ENCODE results near the gene SERPINH1.

SERPINH1 gene

DNA sequence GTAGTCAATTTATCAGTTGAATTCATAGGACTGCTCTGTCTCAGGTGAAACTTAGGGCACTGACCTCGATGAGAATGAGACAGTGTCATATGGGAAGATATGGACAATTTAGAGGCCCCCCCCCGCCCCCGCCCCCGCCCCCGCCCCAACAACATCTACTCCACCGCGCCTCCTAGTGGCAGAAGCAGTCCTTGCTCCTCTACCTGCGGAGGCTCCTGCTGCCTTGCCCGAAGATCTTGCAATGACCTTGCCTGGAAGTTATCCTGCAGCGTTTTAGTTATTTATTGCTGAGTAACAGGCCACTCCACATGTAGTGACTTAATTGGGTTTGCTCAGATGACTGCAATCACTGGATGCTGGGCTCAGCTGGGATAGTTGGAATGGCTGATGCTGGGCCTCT lies 15.2 kb downstream of the SERPINH1 start:
- peaks cover 11% of the 10 kb centered on the region for H3K27me3 ChIP-seq (ENCODE audit: insufficient read depth, poor library complexity, severe bottlenecking)
- no peak overlapping the region for H3K27ac ChIP-seq (replicated peaks)
- no peak overlapping the region for H3K4me3 ChIP-seq (replicated peaks; ENCODE audit: insufficient read depth, low read length)
- no peak for DNase-seq (ENCODE audit: low read depth in 1 of 2, low spot score in 1 of 2)
- TF ChIP-seq, protein P1, sequence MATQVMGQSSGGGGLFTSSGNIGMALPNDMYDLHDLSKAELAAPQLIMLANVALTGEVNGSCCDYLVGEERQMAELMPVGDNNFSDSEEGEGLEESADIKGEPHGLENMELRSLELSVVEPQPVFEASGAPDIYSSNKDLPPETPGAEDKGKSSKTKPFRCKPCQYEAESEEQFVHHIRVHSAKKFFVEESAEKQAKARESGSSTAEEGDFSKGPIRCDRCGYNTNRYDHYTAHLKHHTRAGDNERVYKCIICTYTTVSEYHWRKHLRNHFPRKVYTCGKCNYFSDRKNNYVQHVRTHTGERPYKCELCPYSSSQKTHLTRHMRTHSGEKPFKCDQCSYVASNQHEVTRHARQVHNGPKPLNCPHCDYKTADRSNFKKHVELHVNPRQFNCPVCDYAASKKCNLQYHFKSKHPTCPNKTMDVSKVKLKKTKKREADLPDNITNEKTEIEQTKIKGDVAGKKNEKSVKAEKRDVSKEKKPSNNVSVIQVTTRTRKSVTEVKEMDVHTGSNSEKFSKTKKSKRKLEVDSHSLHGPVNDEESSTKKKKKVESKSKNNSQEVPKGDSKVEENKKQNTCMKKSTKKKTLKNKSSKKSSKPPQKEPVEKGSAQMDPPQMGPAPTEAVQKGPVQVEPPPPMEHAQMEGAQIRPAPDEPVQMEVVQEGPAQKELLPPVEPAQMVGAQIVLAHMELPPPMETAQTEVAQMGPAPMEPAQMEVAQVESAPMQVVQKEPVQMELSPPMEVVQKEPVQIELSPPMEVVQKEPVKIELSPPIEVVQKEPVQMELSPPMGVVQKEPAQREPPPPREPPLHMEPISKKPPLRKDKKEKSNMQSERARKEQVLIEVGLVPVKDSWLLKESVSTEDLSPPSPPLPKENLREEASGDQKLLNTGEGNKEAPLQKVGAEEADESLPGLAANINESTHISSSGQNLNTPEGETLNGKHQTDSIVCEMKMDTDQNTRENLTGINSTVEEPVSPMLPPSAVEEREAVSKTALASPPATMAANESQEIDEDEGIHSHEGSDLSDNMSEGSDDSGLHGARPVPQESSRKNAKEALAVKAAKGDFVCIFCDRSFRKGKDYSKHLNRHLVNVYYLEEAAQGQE (IDR thresholded peaks at IDR 0.05; ENCODE audit: insufficient replicate concordance, low read depth) = no peak
- TF ChIP-seq, protein P2, sequence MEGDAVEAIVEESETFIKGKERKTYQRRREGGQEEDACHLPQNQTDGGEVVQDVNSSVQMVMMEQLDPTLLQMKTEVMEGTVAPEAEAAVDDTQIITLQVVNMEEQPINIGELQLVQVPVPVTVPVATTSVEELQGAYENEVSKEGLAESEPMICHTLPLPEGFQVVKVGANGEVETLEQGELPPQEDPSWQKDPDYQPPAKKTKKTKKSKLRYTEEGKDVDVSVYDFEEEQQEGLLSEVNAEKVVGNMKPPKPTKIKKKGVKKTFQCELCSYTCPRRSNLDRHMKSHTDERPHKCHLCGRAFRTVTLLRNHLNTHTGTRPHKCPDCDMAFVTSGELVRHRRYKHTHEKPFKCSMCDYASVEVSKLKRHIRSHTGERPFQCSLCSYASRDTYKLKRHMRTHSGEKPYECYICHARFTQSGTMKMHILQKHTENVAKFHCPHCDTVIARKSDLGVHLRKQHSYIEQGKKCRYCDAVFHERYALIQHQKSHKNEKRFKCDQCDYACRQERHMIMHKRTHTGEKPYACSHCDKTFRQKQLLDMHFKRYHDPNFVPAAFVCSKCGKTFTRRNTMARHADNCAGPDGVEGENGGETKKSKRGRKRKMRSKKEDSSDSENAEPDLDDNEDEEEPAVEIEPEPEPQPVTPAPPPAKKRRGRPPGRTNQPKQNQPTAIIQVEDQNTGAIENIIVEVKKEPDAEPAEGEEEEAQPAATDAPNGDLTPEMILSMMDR (IDR thresholded peaks at IDR 0.05; ENCODE audit: insufficient read depth, low read length) = no peak
- no peak for TF ChIP-seq POLR2AphosphoS5 (IDR thresholded peaks at IDR 0.05; ENCODE audit: low read depth)

DNA sequence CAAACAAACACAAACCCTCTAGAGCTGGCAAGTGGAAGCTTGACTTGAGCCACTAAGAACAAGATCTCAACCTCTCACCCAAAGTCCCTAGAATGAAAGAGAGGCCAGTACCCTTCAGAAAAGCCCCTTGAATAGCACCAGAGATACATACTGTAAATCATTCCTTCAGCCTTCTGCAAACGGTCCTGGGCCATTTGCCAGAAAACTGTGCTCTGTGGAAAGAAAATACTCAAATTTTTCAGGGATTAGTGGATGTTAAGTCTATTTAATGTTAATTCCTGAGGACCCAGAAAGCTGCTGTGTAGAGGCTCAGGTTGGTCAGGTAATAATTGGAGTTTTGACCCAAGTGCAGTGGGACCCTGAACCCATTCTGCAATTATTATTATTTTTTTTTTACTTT lies 16.9 kb downstream of the SERPINH1 start:
- DNase-seq (ENCODE audit: low read depth in 1 of 2, low spot score in 1 of 2) = no peak
- Histone ChIP-seq H3K4me3 (replicated peaks; ENCODE audit: insufficient read depth, low read length) (no peak overlapping the region), H3K27ac (replicated peaks) (no peak overlapping the region), H3K27me3 (ENCODE audit: insufficient read depth, poor library complexity, severe bottlenecking) (peaks cover 25% of the 10 kb centered on the region)
- TF ChIP-seq, protein P2 (IDR thresholded peaks at IDR 0.05; ENCODE audit: insufficient read depth, low read length) = no peak
- no peak for TF ChIP-seq GABPA (IDR thresholded peaks at IDR 0.05; ENCODE audit: low read depth)
- TF ChIP-seq, protein P1 (IDR thresholded peaks at IDR 0.05; ENCODE audit: insufficient replicate concordance, low read depth) = no peak
- TF ChIP-seq SPI1 (IDR thresholded peaks at IDR 0.05; ENCODE audit: borderline replicate concordance, low read depth) = no peak

DNA sequence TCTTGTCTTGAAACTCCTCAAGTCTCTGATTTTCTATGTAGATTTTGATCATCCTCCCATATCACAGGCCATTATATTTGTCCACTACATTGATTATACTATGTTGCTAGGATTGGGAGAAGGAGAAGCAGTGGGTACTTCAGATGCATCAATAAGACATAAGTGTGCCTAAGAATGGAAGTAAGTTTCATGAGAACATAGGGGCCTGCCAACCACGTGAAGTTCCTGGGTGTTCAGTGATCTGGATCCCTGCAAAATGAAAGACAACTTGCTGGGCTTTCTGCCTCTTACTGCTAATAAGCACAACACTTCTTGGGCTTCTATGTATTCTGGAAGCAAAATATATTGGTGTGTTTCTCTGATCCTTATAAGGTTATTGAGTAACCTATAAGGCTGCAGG lies 17.8 kb downstream of the SERPINH1 start:
- Histone ChIP-seq H3K4me3 (replicated peaks; ENCODE audit: insufficient read depth, low read length) (no peak overlapping the region), H3K27ac (replicated peaks) (no peak overlapping the region), H3K27me3 (ENCODE audit: insufficient read depth, poor library complexity, severe bottlenecking) (peaks cover 27% of the 10 kb centered on the region)
- no peak for DNase-seq (ENCODE audit: low read depth in 1 of 2, low spot score in 1 of 2)
- no peak for TF ChIP-seq POLR2AphosphoS5 (IDR thresholded peaks at IDR 0.05; ENCODE audit: low read depth)
- TF ChIP-seq SPI1 (IDR thresholded peaks at IDR 0.05; ENCODE audit: borderline replicate concordance, low read depth) = no peak
- TF ChIP-seq, protein P1 (IDR thresholded peaks at IDR 0.05; ENCODE audit: insufficient replicate concordance, low read depth) = no peak
- TF ChIP-seq, protein P2 (IDR thresholded peaks at IDR 0.05; ENCODE audit: insufficient read depth, low read length) = no peak
- TF ChIP-seq GABPA (IDR thresholded peaks at IDR 0.05; ENCODE audit: low read depth) = no peak

Data from HL-60 (cell line).